ENCODE results near the gene ARMC2.

GRCh38 chr6:108944707-108945680, 96.8 kb downstream of the ARMC2 start:
- TF ChIP-seq JUNB (IDR thresholded peaks at IDR 0.05) (no peak), FOSL2 (IDR thresholded peaks at IDR 0.05) (no peak), FOSL2 (CRISPR knock-in tag; IDR thresholded peaks at IDR 0.05) (no peak), CTCF (IDR thresholded peaks at IDR 0.05) (no peak), SREBF2 (IDR thresholded peaks at IDR 0.05) (no peak), POLR2A (IDR thresholded peaks at IDR 0.05; ENCODE audit: low read length) (no peak), CHD4 (IDR thresholded peaks at IDR 0.05; ENCODE audit: borderline replicate concordance) (no peak)
